CD4-positive, CD25-positive, alpha-beta regulatory T cell (primary cell): Measurements from ENCODE around the gene ZNF747. TPM values are rescaled to one million over a fixed set of nuclear protein-coding genes. Genes with fewer than 3 reads are reported as not detected.
A peak's percentile ranks its signal among the peaks of the same experiment; 100 is the strongest.

Experiments used
- ATAC-seq, 2 donors: fragments of 150-1000 bp; cut with Tn5 transposase; one replicate each; pipeline ENCODE4 v1.10.0; 2021; ENCODE audit warnings: low read depth in 2 of 2, moderate number of reproducible peaks in 2 of 2, moderate library complexity in 1 of 2
- DNase-seq, 3 donors: peaks; one replicate each; pipeline versions ENCODE4 v3.0.0 to v3.0.0-alpha.2; 2012 to 2022; ENCODE audit warnings: mixed read lengths in 1 of 3
- H3K27ac ChIP-seq: one replicate; pipeline ENCODE4 v1.7.0; 2013; ENCODE audit warnings: mild to moderate bottlenecking, low read length; ENCODE audit not compliant: insufficient read depth, poor library complexity, severe bottlenecking
- H3K27me3 ChIP-seq: one replicate; pipeline ENCODE4 v1.7.0; 2013; ENCODE audit warnings: low read length; ENCODE audit not compliant: control insufficient read depth, insufficient read depth
- H3K36me3 ChIP-seq: one replicate; pipeline ENCODE4 v1.7.0; 2013; ENCODE audit warnings: mild to moderate bottlenecking, low read length, moderate library complexity; ENCODE audit not compliant: control insufficient read depth, insufficient read depth
- H3K4me1 ChIP-seq: 2 replicates; pipeline ENCODE4 v1.7.0; 2013; ENCODE audit warnings: mild to moderate bottlenecking, low read length; ENCODE audit not compliant: insufficient read depth, control insufficient read depth, poor library complexity, severe bottlenecking
- H3K4me3 ChIP-seq: one replicate; pipeline ENCODE4 v1.7.0; 2013; ENCODE audit warnings: low read depth, mild to moderate bottlenecking, low read length, moderate library complexity
- H3K9me3 ChIP-seq, 2 experiments: 1 replicate in 1 of 2; 2 replicates in 1 of 2; pipeline ENCODE4 v1.7.0; 2013; ENCODE audit warnings: low read length in 2 of 2, mild to moderate bottlenecking in 1 of 2, moderate library complexity in 1 of 2; ENCODE audit not compliant: control insufficient read depth in 2 of 2
- H3K27ac Mint-ChIP-seq, 3 donors: one replicate each; pipeline ENCODE4 v1.8.0; 2020 to 2022; ENCODE audit warnings: mild to moderate bottlenecking in 3 of 3, mixed read lengths in 3 of 3, moderate library complexity in 2 of 3
- H3K27me3 Mint-ChIP-seq: one replicate; pipeline ENCODE4 v1.8.0; 2022; ENCODE audit warnings: mild to moderate bottlenecking, mixed read lengths
- H3K36me3 Mint-ChIP-seq: one replicate; pipeline ENCODE4 v1.8.0; 2020; ENCODE audit warnings: mixed read lengths
- H3K4me1 Mint-ChIP-seq, 4 donors: one replicate each; pipeline ENCODE4 v1.8.0; 2020 to 2022; ENCODE audit warnings: mixed read lengths in 4 of 4, mild to moderate bottlenecking in 1 of 4
- H3K4me3 Mint-ChIP-seq, 4 donors: one replicate each; pipeline ENCODE4 v1.8.0; 2020 to 2022; ENCODE audit warnings: mild to moderate bottlenecking in 4 of 4, mixed read lengths in 4 of 4, moderate library complexity in 3 of 4
- H3K9me3 Mint-ChIP-seq, 7 donors: one replicate each; pipeline ENCODE4 v1.8.0; 2020 to 2022; ENCODE audit warnings: mixed read lengths in 7 of 7, mild to moderate bottlenecking in 3 of 7, moderate library complexity in 2 of 7
- polyA plus RNA-seq, 4 donors: library from polyadenylated mRNA; unstranded; fragments of 300-500 nt; fragmentation: Illumina TruSeq; gene quantifications; one replicate each; pipeline ENCODE4 v1.2.3, GENCODE V29; 2021
- total RNA-seq: library from RNA; stranded (reverse); gene quantifications from one replicate; pipeline ENCODE4 v1.2.3, GENCODE V29; 2022

ZNF747 gene
- total and polyA plus RNA-seq, 5 donors from 2014 or later: 5.0 to 9.4 (median 8.4) TPM

GRCh38 chr16:30562021-30562420, 27.4 kb upstream of the ZNF747 start:
- Mint-ChIP-seq H3K27me3 (no peaks in the 10 kb centered on the region), H3K4me3 (peak overlapping the region; percentile 87 to 92 (median 88)), H3K9me3 (no peaks in the 10 kb centered on the region), H3K36me3 (no peaks in the 10 kb centered on the region), H3K27ac (peak overlapping the region; percentile 93 to 96 (median 94)), H3K4me1 (peaks cover 6 to 35% (median 14%) of the 10 kb centered on the region in 4 donors)
- H3K4me1 ChIP-seq: peaks cover 21% of the 10 kb centered on the region
- ATAC-seq: no peak
- no peaks in the 10 kb centered on the region for H3K36me3 ChIP-seq
- no peaks in the 10 kb centered on the region for H3K27me3 ChIP-seq
- H3K4me3 ChIP-seq: peak overlapping the region; percentile 61
- H3K27ac ChIP-seq: peak overlapping the region; percentile 60
- H3K9me3 ChIP-seq: no peaks in the 10 kb centered on the region
- DNase-seq: no peak

GRCh38 chr16:30561089-30561816, 26.6 kb upstream of the ZNF747 start:
- no peaks in the 10 kb centered on the region for H3K9me3 Mint-ChIP-seq
- H3K36me3 Mint-ChIP-seq: peaks cover 1% of the 10 kb centered on the region
- Histone ChIP-seq H3K27ac (peak overlapping the region; percentile 60), H3K4me1 (peaks cover 26% of the 10 kb centered on the region), H3K4me3 (peak overlapping the region; percentile 61), H3K36me3 (peaks cover under 1% of the 10 kb centered on the region), H3K27me3 (no peaks in the 10 kb centered on the region), H3K9me3 (no peaks in the 10 kb centered on the region)
- no peak for ATAC-seq
- H3K27me3 Mint-ChIP-seq: no peaks in the 10 kb centered on the region
- H3K4me3 Mint-ChIP-seq: peak overlapping the region; percentile 87 to 92 (median 88)
- peaks cover 6 to 35% (median 12%) of the 10 kb centered on the region in 4 donors for H3K4me1 Mint-ChIP-seq
- peak in 2 of 3 donors; percentile 11 to 56 for DNase-seq
- peak overlapping the region; percentile 93 to 96 (median 94) for H3K27ac Mint-ChIP-seq

GRCh38 chr16:30559690-30560089, 25.0 kb upstream of the ZNF747 start:
- DNase-seq (no peak), ATAC-seq (no peak)
- Histone ChIP-seq H3K4me3 (no peak overlapping the region), H3K27me3 (no peaks in the 10 kb centered on the region), H3K4me1 (peaks cover 34% of the 10 kb centered on the region), H3K36me3 (peaks cover 11% of the 10 kb centered on the region), H3K9me3 (no peaks in the 10 kb centered on the region), H3K27ac (no peak overlapping the region)
- Mint-ChIP-seq H3K9me3 (no peaks in the 10 kb centered on the region), H3K36me3 (peaks cover 5% of the 10 kb centered on the region), H3K4me1 (peaks cover 4 to 38% (median 9%) of the 10 kb centered on the region in 4 donors), H3K27me3 (no peaks in the 10 kb centered on the region), H3K27ac (peak overlapping the region in 2 of 3 donors; percentile 81 to 93), H3K4me3 (peak overlapping the region; percentile 43 to 93 (median 85))

- Mint-ChIP-seq H3K36me3 (peaks cover 11% of the 10 kb centered on the region), H3K27ac (peak overlapping the region; percentile 74 to 93 (median 84)), H3K27me3 (no peaks in the 10 kb centered on the region), H3K4me3 (peak overlapping the region; percentile 83 to 93 (median 89)), H3K9me3 (no peaks in the 10 kb centered on the region), H3K4me1 (peaks cover 6 to 45% (median 15%) of the 10 kb centered on the region in 4 donors)
- no peaks in the 10 kb centered on the region for H3K27me3 ChIP-seq
- DNase-seq (no peak), ATAC-seq (no peak)
- H3K9me3 ChIP-seq: no peaks in the 10 kb centered on the region
- peak overlapping the region; percentile 95 for H3K27ac ChIP-seq
- H3K4me3 ChIP-seq: peak overlapping the region; percentile 72
- peaks cover 11% of the 10 kb centered on the region for H3K36me3 ChIP-seq
- H3K4me1 ChIP-seq: peaks cover 38% of the 10 kb centered on the region
Measured at GRCh38 chr16:30558789-30559377, 24.2 kb upstream of the ZNF747 start.

- Mint-ChIP-seq H3K9me3 (no peaks in the 10 kb centered on the region), H3K4me3 (peak within 1 kb of the TSS; percentile 83 to 93 (median 89)), H3K4me1 (peaks cover 6 to 52% (median 22%) of the 10 kb centered on the region in 4 donors), H3K27ac (peak within 1 kb of the TSS; percentile 93 to 95 (median 95)), H3K27me3 (no peaks in the 10 kb centered on the region), H3K36me3 (peaks cover 16% of the 10 kb centered on the region)
- peaks cover 46% of the 10 kb centered on the region for H3K4me1 ChIP-seq
- DNase-seq: peak; percentile 95 to 99 (median 95)
- H3K27ac ChIP-seq: peak within 1 kb of the TSS; percentile 95
- no peaks in the 10 kb centered on the region for H3K9me3 ChIP-seq
- H3K36me3 ChIP-seq: peaks cover 17% of the 10 kb centered on the region
- H3K27me3 ChIP-seq: no peaks in the 10 kb centered on the region
- ATAC-seq: peak; percentile 93 to 95
- H3K4me3 ChIP-seq: peak within 1 kb of the TSS; percentile 72
Measured at GRCh38 chr16:30557957-30558788, 23.5 kb upstream of the ZNF747 start, which contains the start of gene ZNF764. Gene ZNF764 (minus strand): TSS chr16:30558374. CDS start chr16:30558182, 192 bp downstream.

GRCh38 chr16:30557707-30557956, 23.0 kb upstream of the ZNF747 start:
- DNase-seq (no peak), ATAC-seq (no peak)
- Histone ChIP-seq H3K36me3 (peaks cover 18% of the 10 kb centered on the region), H3K27ac (peak overlapping the region; percentile 95), H3K4me1 (peaks cover 51% of the 10 kb centered on the region), H3K27me3 (no peaks in the 10 kb centered on the region), H3K4me3 (peak overlapping the region; percentile 70), H3K9me3 (no peaks in the 10 kb centered on the region)
- peaks cover 6 to 58% (median 25%) of the 10 kb centered on the region in 4 donors for H3K4me1 Mint-ChIP-seq
- peaks cover 16% of the 10 kb centered on the region for H3K36me3 Mint-ChIP-seq
- H3K4me3 Mint-ChIP-seq: peak overlapping the region; percentile 83 to 93 (median 89)
- H3K9me3 Mint-ChIP-seq: no peaks in the 10 kb centered on the region
- no peaks in the 10 kb centered on the region for H3K27me3 Mint-ChIP-seq
- H3K27ac Mint-ChIP-seq: peak overlapping the region; percentile 93 to 95 (median 95)

GRCh38 chr16:30556125-30556473, 21.4 kb upstream of the ZNF747 start:
- Histone ChIP-seq H3K27me3 (no peaks in the 10 kb centered on the region), H3K9me3 (no peaks in the 10 kb centered on the region), H3K36me3 (peaks cover 18% of the 10 kb centered on the region), H3K4me1 (peaks cover 60% of the 10 kb centered on the region), H3K4me3 (no peak overlapping the region), H3K27ac (no peak overlapping the region)
- H3K36me3 Mint-ChIP-seq: peaks cover 16% of the 10 kb centered on the region
- peak overlapping the region; percentile 26 to 92 (median 83) for H3K27ac Mint-ChIP-seq
- ATAC-seq: no peak
- no peak for DNase-seq
- H3K27me3 Mint-ChIP-seq: no peaks in the 10 kb centered on the region
- H3K4me3 Mint-ChIP-seq: peak overlapping the region; percentile 46 to 93 (median 90)
- no peaks in the 10 kb centered on the region for H3K9me3 Mint-ChIP-seq
- H3K4me1 Mint-ChIP-seq: peaks cover 10 to 67% (median 32%) of the 10 kb centered on the region in 4 donors
